ENCODE data around the gene MXRA5. TPM values are rescaled to one million over a fixed set of nuclear protein-coding genes. Genes with fewer than 3 reads are reported as not detected.

The MXRA5 gene
- total RNA-seq, 1 donor from 2014 or later, result 0.37 TPM

- H3K4me1 Mint-ChIP-seq, result peaks cover 19% of the 10 kb centered on the region
- Histone ChIP-seq H3K36me3 (no peaks in the 10 kb centered on the region), H2AFZ (replicated peaks) (no peak overlapping the region), H3K9ac (no peak overlapping the region), H3F3A (ENCODE audit: low read depth) (no peaks in the 10 kb centered on the region), H3K79me2 (ENCODE audit: low read depth) (no peaks in the 10 kb centered on the region), H4K20me1 (ENCODE audit: low read depth) (no peaks in the 10 kb centered on the region), H3K4me1 (no peaks in the 10 kb centered on the region), H3K4me2 (no peak overlapping the region), H3K4me3 (no peak overlapping the region), H3K27ac (no peak overlapping the region), H3K9me3 (ENCODE audit: low read depth) (no peaks in the 10 kb centered on the region), H3K27me3 (no peaks in the 10 kb centered on the region)
- no peak for TF ChIP-seq EZH2phosphoT487 (IDR thresholded peaks at IDR 0.05)
- TF ChIP-seq EZH2 (IDR thresholded peaks at IDR 0.05), result no peak
- TF ChIP-seq CTCF (IDR thresholded peaks at IDR 0.05), result no peak
- H3K27me3 Mint-ChIP-seq (ENCODE audit: insufficient read depth, low read depth), result peaks cover 5% of the 10 kb centered on the region
- peak overlapping the region; percentile 83 for H3K27ac Mint-ChIP-seq
- peaks cover 25% of the 10 kb centered on the region for H3K9me3 Mint-ChIP-seq
- H3K36me3 Mint-ChIP-seq, result no peaks in the 10 kb centered on the region
- H3K4me3 Mint-ChIP-seq, result no peak overlapping the region
- DNase-seq (ENCODE audit: low spot score), result no peak
Measured at GRCh38 chrX:3271834-3272186, 74.6 kb downstream of the MXRA5 start.

GRCh38 chrX:3271183-3271833 is 75.1 kb downstream of the MXRA5 start:
- DNase-seq (ENCODE audit: low spot score), result no peak
- Mint-ChIP-seq H3K27me3 (ENCODE audit: insufficient read depth, low read depth) (peaks cover 5% of the 10 kb centered on the region), H3K9me3 (peaks cover 20% of the 10 kb centered on the region), H3K27ac (peak overlapping the region; percentile 83), H3K36me3 (no peaks in the 10 kb centered on the region), H3K4me1 (peaks cover 19% of the 10 kb centered on the region), H3K4me3 (no peak overlapping the region)
- no peaks in the 10 kb centered on the region for H3K4me1 ChIP-seq
- H3K9ac ChIP-seq, result no peak overlapping the region
- H3K27ac ChIP-seq, result no peak overlapping the region
- H2AFZ ChIP-seq (replicated peaks), result no peak overlapping the region
- no peaks in the 10 kb centered on the region for H3K9me3 ChIP-seq (ENCODE audit: low read depth)
- H3K4me3 ChIP-seq, result no peak overlapping the region
- TF ChIP-seq EZH2phosphoT487 (IDR thresholded peaks at IDR 0.05) (no peak), CTCF (IDR thresholded peaks at IDR 0.05) (no peak), EZH2 (IDR thresholded peaks at IDR 0.05) (no peak)
- no peaks in the 10 kb centered on the region for H3K27me3 ChIP-seq
- H3K4me2 ChIP-seq, result no peak overlapping the region
- no peaks in the 10 kb centered on the region for H4K20me1 ChIP-seq (ENCODE audit: low read depth)
- H3F3A ChIP-seq (ENCODE audit: low read depth), result no peaks in the 10 kb centered on the region
- no peaks in the 10 kb centered on the region for H3K79me2 ChIP-seq (ENCODE audit: low read depth)
- H3K36me3 ChIP-seq, result no peaks in the 10 kb centered on the region

- Histone ChIP-seq H3K9ac (no peak overlapping the region), H3K79me2 (ENCODE audit: low read depth) (no peaks in the 10 kb centered on the region), H3K4me1 (no peaks in the 10 kb centered on the region), H3F3A (ENCODE audit: low read depth) (no peaks in the 10 kb centered on the region), H4K20me1 (ENCODE audit: low read depth) (no peaks in the 10 kb centered on the region), H3K27me3 (no peaks in the 10 kb centered on the region), H3K4me2 (no peak overlapping the region), H3K36me3 (no peaks in the 10 kb centered on the region), H3K9me3 (ENCODE audit: low read depth) (no peaks in the 10 kb centered on the region), H3K4me3 (no peak overlapping the region), H2AFZ (replicated peaks) (no peak overlapping the region), H3K27ac (no peak overlapping the region)
- Mint-ChIP-seq H3K36me3 (peaks cover 2% of the 10 kb centered on the region), H3K27me3 (ENCODE audit: insufficient read depth, low read depth) (peaks cover 12% of the 10 kb centered on the region), H3K4me3 (no peak overlapping the region), H3K4me1 (peaks cover 20% of the 10 kb centered on the region), H3K9me3 (peaks cover 6% of the 10 kb centered on the region), H3K27ac (no peak overlapping the region)
- TF ChIP-seq EZH2 (IDR thresholded peaks at IDR 0.05) (no peak), CTCF (IDR thresholded peaks at IDR 0.05) (no peak), EZH2phosphoT487 (IDR thresholded peaks at IDR 0.05) (no peak)
- no peak for DNase-seq (ENCODE audit: low spot score)
Measured at GRCh38 chrX:3268829-3269228, 77.6 kb downstream of the MXRA5 start.

All from neural progenitor cell (in vitro differentiated cells).